Stimulated activated CD4-positive, alpha-beta T cell treated with anti-CD3 and anti-CD28 coated beads, Interleukin-12 subunit alpha, Interleukin-12 subunit beta, amount 100 ng/mL, for 24 hours (primary cell): Measurements from ENCODE around the gene FUZ.
"Not testable (repeated sequence)": the region's sequence is repeated elsewhere in the genome, so short reads cannot be mapped to it uniquely, and the experiment has no call there.

Experiments
- DNase-seq, 2 experiments: peaks; one replicate each; pipeline ENCODE4 v3.0.0-alpha.2; 2020; ENCODE audit warnings: low read depth in 2 of 2

Gene FUZ

GRCh38 chr19:49830766-49831165 is 17.7 kb upstream of the FUZ start:
- DNase-seq = no peak

GRCh38 chr19:49829721-49830120 is 16.6 kb upstream of the FUZ start:
- no peak for DNase-seq

- no peak for DNase-seq
These were observed 16.1 kb upstream of the FUZ start for GRCh38 chr19:49829200-49829599.

- DNase-seq = no peak
These were observed 13.9 kb upstream of the FUZ start for GRCh38 chr19:49827034-49827433.

GRCh38 chr19:49824662-49825061 is 11.6 kb upstream of the FUZ start:
- no peak for DNase-seq

- DNase-seq = no peak
These were observed 10.4 kb upstream of the FUZ start for GRCh38 chr19:49823472-49823871.

GRCh38 chr19:49820125-49820524 is 7.0 kb upstream of the FUZ start:
- no peak for DNase-seq

GRCh38 chr19:49819452-49820115 is 6.5 kb upstream of the FUZ start:
- not testable (repeated sequence) for DNase-seq

GRCh38 chr19:49818649-49819370 is 5.7 kb upstream of the FUZ start:
- no peak for DNase-seq

GRCh38 chr19:49817964-49818648 is 5.0 kb upstream of the FUZ start, which contains the start of gene MED25:
TSS of gene MED25 (plus strand) at chr19:49818289. CDS start at chr19:49818342, 53 bp downstream.
- peak; percentile 74 to 75 for DNase-seq

GRCh38 chr19:49816590-49816989 is 3.5 kb upstream of the FUZ start:
- DNase-seq = no peak

- DNase-seq = no peak
These were observed 918 bp upstream of the FUZ start for GRCh38 chr19:49814010-49814409.

GRCh38 chr19:49812452-49812996 is 568 bp downstream of the FUZ start:
- DNase-seq = no peak

- no peak for DNase-seq
These were observed 1.8 kb downstream of the FUZ start for GRCh38 chr19:49811328-49811727.

- no peak for DNase-seq
These were observed 3.1 kb downstream of the FUZ start for GRCh38 chr19:49809941-49810389.

- peak; percentile 17 to 35 for DNase-seq
These were observed 3.7 kb downstream of the FUZ start for GRCh38 chr19:49809160-49809940.

- DNase-seq = peak; percentile 64 to 82
These were observed 4.4 kb downstream of the FUZ start for GRCh38 chr19:49808711-49809159.

- no peak for DNase-seq
These were observed 5.0 kb downstream of the FUZ start for GRCh38 chr19:49807904-49808675.

GRCh38 chr19:49807058-49807903 is 5.8 kb downstream of the FUZ start:
- no peak for DNase-seq

GRCh38 chr19:49806620-49806959 is 6.5 kb downstream of the FUZ start:
- no peak for DNase-seq
